Endothelial cell of umbilical vein (primary cell): ENCODE measurements around the gene NEK6. TPM values are rescaled to one million over a fixed set of nuclear protein-coding genes. Genes with fewer than 3 reads are reported as not detected.

Experiments
- BruUV-seq: library from RNA; stranded (reverse); fragments of 400-500 nt; replicated peaks from 2 replicates; lab custom pipeline; 2021; lab: Mats Ljungman, UMichigan
- CTCF ChIA-PET: fragments of 300-600, 350-600 bp; sonication (Branson Sonifier 250); formaldehyde crosslinking; loops from one replicate; lab custom pipeline; 2021; ENCODE audit warnings: antibody characterized with exemption, inconsistent platforms; lab: Charles Lee
- POLR2A ChIA-PET: fragments of 300-600, 350-600 bp; sonication (Branson Sonifier 250); formaldehyde crosslinking; loops from one replicate; lab custom pipeline; 2021; ENCODE audit warnings: antibody characterized with exemption, inconsistent platforms; lab: Charles Lee
- DNase-seq: peaks from one replicate; pipeline ENCODE4 v3.0.0-alpha.2; 2011; ENCODE audit warnings: low read depth, low spot score
- FAIRE-seq: peaks from 2 replicates; lab custom pipeline; 2011; peaks lifted over from hg19 to GRCh38; lab: Jason Lieb, UNC
- H2AFZ ChIP-seq: 2 replicates; pipeline ENCODE4 v1.6.0; 2012; ENCODE audit warnings: low read depth, low read length, control low read depth, inconsistent platforms
- H3K27ac ChIP-seq: 2 replicates; pipeline ENCODE4 v1.5.1; 2011; ENCODE audit warnings: low read depth, mild to moderate bottlenecking, control low read depth, low read length, moderate library complexity; ENCODE audit not compliant: insufficient read depth
- H3K27me3 ChIP-seq, 2 experiments: 2 replicates each; pipeline versions ENCODE4 v1.6.0 to v1.6.1; 2011; ENCODE audit warnings: low read length in 2 of 2, mixed read lengths in 1 of 2; ENCODE audit not compliant: control insufficient read depth in 2 of 2, insufficient read depth in 2 of 2
- H3K36me3 ChIP-seq, 2 experiments: 2 replicates in 1 of 2; 3 replicates in 1 of 2; pipeline ENCODE4 v1.5.1; 2011; ENCODE audit warnings: low read length in 2 of 2, mild to moderate bottlenecking in 1 of 2, moderate library complexity in 1 of 2; ENCODE audit not compliant: control insufficient read depth in 2 of 2, insufficient read depth in 2 of 2; ENCODE audit errors: extremely low read depth in 1 of 2
- H3K4me1 ChIP-seq: 3 replicates; pipeline ENCODE4 v1.5.1; 2011; ENCODE audit warnings: mild to moderate bottlenecking, low read length; ENCODE audit not compliant: control insufficient read depth, insufficient read depth; ENCODE audit errors: extremely low read depth
- H3K4me2 ChIP-seq: 2 replicates; pipeline ENCODE4 v1.6.1; 2011; ENCODE audit warnings: low read length, control low read depth, mixed read lengths; ENCODE audit not compliant: insufficient read depth
- H3K4me3 ChIP-seq, 3 experiments: fragments of 200-600 bp in 1 of 3; sonication (generic), shearing (Covaris generic) in 1 of 3; replicated peaks in 1 of 3; 2 replicates each; pipeline ENCODE4 v1.5.1; 2011 to 2016; ENCODE audit warnings: control low read depth in 3 of 3, low read length in 3 of 3, mild to moderate bottlenecking in 2 of 3, inconsistent platforms in 1 of 3, low read depth in 1 of 3, moderate library complexity in 1 of 3; ENCODE audit not compliant: insufficient read depth in 1 of 3
- H3K79me2 ChIP-seq: 2 replicates; pipeline ENCODE4 v1.6.0; 2012; ENCODE audit warnings: low read length, inconsistent platforms; ENCODE audit not compliant: control insufficient read depth, insufficient read depth
- H3K9ac ChIP-seq: replicated peaks from 2 replicates; pipeline ENCODE3; 2011; ENCODE audit warnings: low read length, control low read depth; ENCODE audit not compliant: insufficient read depth; ENCODE audit errors: extremely low read depth
- H3K9me1 ChIP-seq: replicated peaks from 3 replicates; pipeline ENCODE4 v1.6.0; 2011; ENCODE audit warnings: mild to moderate bottlenecking, low read length; ENCODE audit not compliant: control insufficient read depth, insufficient read depth; ENCODE audit errors: extremely low read depth
- H3K9me3 ChIP-seq: replicated peaks from 2 replicates; pipeline ENCODE4 v1.5.1; 2012; ENCODE audit warnings: low read length, inconsistent platforms; ENCODE audit not compliant: control insufficient read depth, insufficient read depth
- H4K20me1 ChIP-seq: replicated peaks from 2 replicates; pipeline ENCODE3; 2011; ENCODE audit warnings: mild to moderate bottlenecking, low read length; ENCODE audit not compliant: control insufficient read depth, insufficient read depth; ENCODE audit errors: extremely low read depth
- EZH2 ChIP-seq: IDR thresholded peaks from 2 replicates; pipeline ENCODE4 v1.6.1; 2012; ENCODE audit warnings: borderline replicate concordance, low read depth, mild to moderate bottlenecking, moderate library complexity, low read length, inconsistent platforms; ENCODE audit not compliant: severe bottlenecking
- GATA2 ChIP-seq: IDR thresholded peaks from 2 replicates; pipeline ENCODE4 v1.7.0; 2011; ENCODE audit warnings: low read depth, mild to moderate bottlenecking, moderate library complexity, mixed read lengths, low read length; ENCODE audit not compliant: insufficient read length, insufficient read depth
- MYC ChIP-seq: IDR thresholded peaks from one replicate; pipeline ENCODE4 v1.6.1; 2011; ENCODE audit warnings: mild to moderate bottlenecking, low read depth, low read length
- POLR2AphosphoS5 ChIP-seq: IDR thresholded peaks from 2 replicates; pipeline ENCODE4 v1.6.1; 2012; ENCODE audit warnings: low read depth, mild to moderate bottlenecking, control low read depth, low read length, moderate library complexity; ENCODE audit not compliant: insufficient read depth
- dilution Hi-C: fragments of 300-500 bp; cut with MboI; formaldehyde crosslinking; loops from one replicate; pipeline ENCODE4 v1.15.0; 2019; ENCODE audit warnings: low sequenced_read_pairs; ENCODE audit not compliant: extremely low pct_ligation_motif_present
- intact Hi-C: fragments of 100-400 bp; cut with micrococcal nuclease; formaldehyde crosslinking; loops from one replicate; pipeline ENCODE4 v1.10.0; 2022
- polyA plus RNA-seq, 4 experiments: library from polyadenylated mRNA; depleted of rRNA in 3 of 4; stranded (reverse) in 3 of 4; unstranded in 1 of 4; fragments of >200 nt; gene quantifications; 2 replicates each; pipeline versions ENCODE4 v1.2.1 to v1.2.3, GENCODE V29; 2011 to 2012; ENCODE audit warnings: missing spikeins in 1 of 4
- total RNA-seq: library from RNA; stranded (reverse); gene quantifications from 2 replicates; pipeline ENCODE4 v1.2.3, GENCODE V29; 2021
- TF ChIP-seq, protein P1 (sequence below): IDR thresholded peaks from 2 replicates; pipeline ENCODE4 v1.6.1; 2011; ENCODE audit not compliant: insufficient read depth, insufficient read length
- TF ChIP-seq, protein P2 (sequence below), 2 donors: IDR thresholded peaks; 1 replicate in 1 of 2; 2 replicates in 1 of 2; pipeline ENCODE4 v1.5.1; 2011; ENCODE audit warnings: low read length in 2 of 2, mild to moderate bottlenecking in 2 of 2, moderate library complexity in 2 of 2, control low read depth in 1 of 2, inconsistent platforms in 1 of 2, low read depth in 1 of 2; ENCODE audit not compliant: insufficient read depth in 1 of 2; ENCODE audit errors: extremely low read depth in 1 of 2

The NEK6 gene
- total and polyA plus RNA-seq, 2 donors (not counting 3 experiments of a cell fraction or from before 2014, with no cell fraction given): 64.3 to 67.1 TPM

DNA sequence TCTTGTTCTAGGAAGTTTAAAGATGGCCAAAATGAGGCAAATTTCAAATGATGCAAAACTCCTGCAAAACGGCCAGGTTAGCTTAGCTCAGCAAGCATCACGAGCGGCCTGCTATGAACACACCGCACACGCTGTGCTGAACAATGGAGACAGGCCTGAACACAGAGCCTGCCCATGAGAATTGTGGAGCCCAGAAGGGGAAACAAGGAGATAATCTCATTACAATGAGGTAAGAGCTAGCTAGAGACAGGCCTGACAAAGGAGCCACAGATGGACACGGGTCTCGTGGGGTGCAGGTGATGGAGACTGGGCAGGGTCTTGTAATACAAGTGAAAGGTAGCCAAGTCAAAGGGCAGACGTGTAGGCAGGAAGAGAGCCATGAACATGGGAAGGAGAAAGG, 107.3 kb downstream of the NEK6 start:
- Histone ChIP-seq H3K27ac (no peak overlapping the region), H3K9me3 (no peaks in the 10 kb centered on the region), H4K20me1 (no peaks in the 10 kb centered on the region), H2AFZ (no peak overlapping the region), H3K36me3 (no peaks in the 10 kb centered on the region), H3K4me3 (no peak overlapping the region), H3K4me2 (no peak overlapping the region), H3K4me1 (no peaks in the 10 kb centered on the region), H3K9me1 (no peaks in the 10 kb centered on the region), H3K79me2 (peaks cover 94% of the 10 kb centered on the region), H3K9ac (no peak overlapping the region), H3K27me3 (no peaks in the 10 kb centered on the region)
- BruUV-seq: no TSS peak
- dilution Hi-C loops (no loop called here), intact Hi-C loops (no loop called here)
- DNase-seq (no peak), FAIRE-seq (no peak)
- TF ChIP-seq, protein P1, sequence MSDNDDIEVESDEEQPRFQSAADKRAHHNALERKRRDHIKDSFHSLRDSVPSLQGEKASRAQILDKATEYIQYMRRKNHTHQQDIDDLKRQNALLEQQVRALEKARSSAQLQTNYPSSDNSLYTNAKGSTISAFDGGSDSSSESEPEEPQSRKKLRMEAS: no peak
- TF ChIP-seq, protein P2, sequence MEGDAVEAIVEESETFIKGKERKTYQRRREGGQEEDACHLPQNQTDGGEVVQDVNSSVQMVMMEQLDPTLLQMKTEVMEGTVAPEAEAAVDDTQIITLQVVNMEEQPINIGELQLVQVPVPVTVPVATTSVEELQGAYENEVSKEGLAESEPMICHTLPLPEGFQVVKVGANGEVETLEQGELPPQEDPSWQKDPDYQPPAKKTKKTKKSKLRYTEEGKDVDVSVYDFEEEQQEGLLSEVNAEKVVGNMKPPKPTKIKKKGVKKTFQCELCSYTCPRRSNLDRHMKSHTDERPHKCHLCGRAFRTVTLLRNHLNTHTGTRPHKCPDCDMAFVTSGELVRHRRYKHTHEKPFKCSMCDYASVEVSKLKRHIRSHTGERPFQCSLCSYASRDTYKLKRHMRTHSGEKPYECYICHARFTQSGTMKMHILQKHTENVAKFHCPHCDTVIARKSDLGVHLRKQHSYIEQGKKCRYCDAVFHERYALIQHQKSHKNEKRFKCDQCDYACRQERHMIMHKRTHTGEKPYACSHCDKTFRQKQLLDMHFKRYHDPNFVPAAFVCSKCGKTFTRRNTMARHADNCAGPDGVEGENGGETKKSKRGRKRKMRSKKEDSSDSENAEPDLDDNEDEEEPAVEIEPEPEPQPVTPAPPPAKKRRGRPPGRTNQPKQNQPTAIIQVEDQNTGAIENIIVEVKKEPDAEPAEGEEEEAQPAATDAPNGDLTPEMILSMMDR (IDR thresholded peaks at IDR 0.05; ENCODE audit: extremely low read depth in 1 of 2, insufficient read depth in 1 of 2, low read depth in 1 of 2, low read length in 2 of 2): no peak
- TF ChIP-seq POLR2AphosphoS5: no peak
- no peak for TF ChIP-seq EZH2
- TF ChIP-seq GATA2: no peak
- TF ChIP-seq MYC: no peak
- POLR2A ChIA-PET: no interaction called here
- CTCF ChIA-PET: interaction anchor here (1.8 kb wide), 1 partner anchor 22 kb away, joined by 4 read pairs; no protein-coding TSS in a partner anchor
